Suprapubic skin (tissue), 3 donors: ENCODE data around the gene CDH4.

Experiments
- CTCF ChIP-seq, 2 donors: fragments of 200-600 bp in 1 of 2; fragments of 450-650 bp in 1 of 2; sonication (generic) in 1 of 2; IDR thresholded peaks; one replicate each; pipeline ENCODE4 v1.5.1; 2016 to 2019; ENCODE audit warnings: antibody characterized with exemption in 2 of 2, mild to moderate bottlenecking in 1 of 2, moderate library complexity in 1 of 2
- EP300 ChIP-seq: sonication (generic); formaldehyde crosslinking; IDR thresholded peaks from one replicate; pipeline ENCODE4 v1.6.1; 2017; ENCODE audit warnings: antibody characterized with exemption

DNA sequence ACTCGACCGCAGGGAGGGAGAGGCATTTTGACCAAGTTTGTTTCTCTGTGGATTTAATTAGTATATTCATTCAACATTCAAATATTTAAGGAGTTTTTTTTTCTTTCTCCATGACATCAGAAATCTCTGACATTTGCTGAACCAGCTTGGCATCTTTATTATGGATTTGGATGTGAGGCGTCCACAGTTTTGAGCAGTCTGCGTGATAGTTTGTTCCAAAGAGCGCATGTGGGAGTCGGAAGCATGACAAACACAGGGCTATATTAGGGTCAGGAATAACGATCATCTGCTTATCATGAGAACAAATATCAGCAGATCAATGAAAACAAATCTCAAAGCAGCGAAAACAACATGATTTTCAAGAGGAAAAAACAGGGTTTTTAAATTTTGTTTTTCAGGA lies 373.2 kb downstream of the CDH4 start:
- TF ChIP-seq EP300 (no peak), CTCF (IDR thresholded peaks at IDR 0.05) (no peak)
